Endodermal cell (in vitro differentiated cells): ENCODE data around the gene OTULIN. TPM values are rescaled to one million over a fixed set of nuclear protein-coding genes. Genes with fewer than 3 reads are reported as not detected.

Source experiments
- DNase-seq: peaks from one replicate; pipeline ENCODE4 v3.0.0-alpha.2; 2017
- H3K27ac ChIP-seq: 2 replicates; pipeline ENCODE4 v1.5.1; 2013; ENCODE audit warnings: mild to moderate bottlenecking, low read depth, low read length, moderate library complexity
- H3K27me3 ChIP-seq: 2 replicates; pipeline ENCODE4 v1.6.1; 2013; ENCODE audit warnings: mild to moderate bottlenecking, low read length, moderate library complexity; ENCODE audit not compliant: insufficient read depth, control insufficient read depth, poor library complexity, severe bottlenecking
- H3K36me3 ChIP-seq: 2 replicates; pipeline ENCODE4 v1.7.0; 2013; ENCODE audit warnings: mild to moderate bottlenecking, low read length, moderate library complexity; ENCODE audit not compliant: control insufficient read depth, insufficient read depth
- H3K4me1 ChIP-seq: one replicate; pipeline ENCODE4 v1.7.0; 2013; ENCODE audit warnings: low read length; ENCODE audit not compliant: control insufficient read depth, insufficient read depth
- H3K4me3 ChIP-seq: 2 replicates; pipeline ENCODE4 v1.5.1; 2013; ENCODE audit warnings: mild to moderate bottlenecking, low read length, moderate library complexity
- H3K9ac ChIP-seq: 2 replicates; pipeline ENCODE4 v1.6.1; 2013; ENCODE audit warnings: mild to moderate bottlenecking, low read length, moderate library complexity; ENCODE audit not compliant: poor library complexity, severe bottlenecking; ENCODE audit errors: extremely low read depth
- H3K9me3 ChIP-seq: 2 replicates; pipeline ENCODE4 v1.6.1; 2013; ENCODE audit warnings: mild to moderate bottlenecking, low read length, moderate library complexity; ENCODE audit not compliant: control insufficient read depth
- H3K27ac Mint-ChIP-seq: 2 replicates; pipeline ENCODE4 v1.8.0; 2020; ENCODE audit warnings: mixed read lengths
- H3K27me3 Mint-ChIP-seq: 2 replicates; pipeline ENCODE4 v1.8.0; 2021; ENCODE audit warnings: mild to moderate bottlenecking, mixed read lengths; ENCODE audit not compliant: insufficient read depth
- H3K36me3 Mint-ChIP-seq: 2 replicates; pipeline ENCODE4 v1.8.0; 2020; ENCODE audit warnings: low read depth, mixed read lengths
- H3K4me1 Mint-ChIP-seq: 2 replicates; pipeline ENCODE4 v1.8.0; 2020; ENCODE audit warnings: mixed read lengths
- H3K4me3 Mint-ChIP-seq: 2 replicates; pipeline ENCODE4 v1.8.0; 2020; ENCODE audit warnings: mild to moderate bottlenecking, moderate library complexity, mixed read lengths
- H3K9me3 Mint-ChIP-seq: 2 replicates; pipeline ENCODE4 v1.8.0; 2020; ENCODE audit warnings: mild to moderate bottlenecking, mixed read lengths
- WGBS, 2 experiments: methylation state at CpG; one replicate each; pipeline versions ENCODE4 v1.1.5 to v1.1.7; 2013; ENCODE audit warnings: missing lambda C conversion rate in 2 of 2, mixed read lengths in 1 of 2; ENCODE audit not compliant: insufficient coverage in 1 of 2, insufficient read length in 1 of 2; 5-methylcytosine and 5-hydroxymethylcytosine counted together
- total RNA-seq, 2 donors: library from RNA; stranded (reverse); fragmentation: NEBNext Ultra II Directional in 1 of 2; extraction: Animal tissue kit (Norgen Biotek cat#: 25700) in 1 of 2; gene quantifications; 2 replicates in 1 of 2; 3 replicates in 1 of 2; pipeline ENCODE4 v1.2.1, GENCODE V29; 2021
- TF ChIP-seq, protein P1 (sequence below): fragments of 200-600 bp; sonication (generic); conservative IDR thresholded peaks from 2 replicates; pipeline ENCODE4 v1.5.0; 2021; ENCODE audit warnings: antibody characterized with exemption, mild to moderate bottlenecking

The OTULIN gene
- total RNA-seq, 2 donors from 2014 or later = 36.4 to 43.2 TPM

DNA sequence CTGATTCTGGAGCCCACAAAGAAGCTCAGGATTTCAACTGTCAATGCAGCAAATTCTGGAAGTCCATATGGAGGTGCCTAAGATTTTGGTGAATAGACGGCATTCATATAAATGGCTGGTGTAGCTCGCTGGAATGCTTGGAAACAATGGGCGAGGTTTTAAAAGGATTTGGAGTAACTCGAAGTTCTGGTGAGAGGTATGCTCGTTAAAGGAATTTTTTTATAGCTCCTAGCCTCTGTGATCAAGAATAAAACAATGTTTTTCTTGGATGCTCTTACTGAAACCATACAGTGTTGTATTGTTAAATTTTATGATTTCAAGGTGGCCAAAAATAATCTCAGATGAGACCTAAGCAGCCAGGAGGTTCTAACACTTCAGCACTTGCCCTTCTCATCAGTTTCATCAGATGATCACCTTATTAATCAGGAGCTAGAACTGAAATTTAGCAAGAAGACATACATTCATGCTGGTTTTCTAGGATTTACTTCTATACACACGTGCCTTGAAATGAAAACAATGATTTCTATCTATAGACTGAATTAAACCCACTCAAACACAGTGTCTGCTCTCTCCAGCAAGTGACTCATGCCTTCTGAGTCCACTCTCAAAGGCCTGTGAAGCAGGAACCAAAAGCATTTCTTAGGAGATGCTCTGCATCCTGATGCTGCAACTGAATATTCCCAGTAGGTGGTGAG is 79.2 kb downstream of the OTULIN start:
- no peaks in the 10 kb centered on the region for H3K4me1 ChIP-seq
- no peaks in the 10 kb centered on the region for H3K27me3 ChIP-seq
- DNase-seq = no peak
- H3K4me1 Mint-ChIP-seq = peaks cover 2% of the 10 kb centered on the region
- H3K27me3 Mint-ChIP-seq = no peaks in the 10 kb centered on the region
- no peak overlapping the region for H3K9ac ChIP-seq
- H3K9me3 ChIP-seq = no peaks in the 10 kb centered on the region
- H3K36me3 Mint-ChIP-seq = peaks cover 3% of the 10 kb centered on the region
- no peak overlapping the region for H3K27ac ChIP-seq
- WGBS, 2 experiments = 87 to 100% methylated on average over 6 of the region's 6 CpGs
- H3K4me3 Mint-ChIP-seq = no peak overlapping the region
- TF ChIP-seq, protein P1, sequence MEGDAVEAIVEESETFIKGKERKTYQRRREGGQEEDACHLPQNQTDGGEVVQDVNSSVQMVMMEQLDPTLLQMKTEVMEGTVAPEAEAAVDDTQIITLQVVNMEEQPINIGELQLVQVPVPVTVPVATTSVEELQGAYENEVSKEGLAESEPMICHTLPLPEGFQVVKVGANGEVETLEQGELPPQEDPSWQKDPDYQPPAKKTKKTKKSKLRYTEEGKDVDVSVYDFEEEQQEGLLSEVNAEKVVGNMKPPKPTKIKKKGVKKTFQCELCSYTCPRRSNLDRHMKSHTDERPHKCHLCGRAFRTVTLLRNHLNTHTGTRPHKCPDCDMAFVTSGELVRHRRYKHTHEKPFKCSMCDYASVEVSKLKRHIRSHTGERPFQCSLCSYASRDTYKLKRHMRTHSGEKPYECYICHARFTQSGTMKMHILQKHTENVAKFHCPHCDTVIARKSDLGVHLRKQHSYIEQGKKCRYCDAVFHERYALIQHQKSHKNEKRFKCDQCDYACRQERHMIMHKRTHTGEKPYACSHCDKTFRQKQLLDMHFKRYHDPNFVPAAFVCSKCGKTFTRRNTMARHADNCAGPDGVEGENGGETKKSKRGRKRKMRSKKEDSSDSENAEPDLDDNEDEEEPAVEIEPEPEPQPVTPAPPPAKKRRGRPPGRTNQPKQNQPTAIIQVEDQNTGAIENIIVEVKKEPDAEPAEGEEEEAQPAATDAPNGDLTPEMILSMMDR = no peak
- H3K27ac Mint-ChIP-seq = no peak overlapping the region
- no peaks in the 10 kb centered on the region for H3K9me3 Mint-ChIP-seq
- H3K4me3 ChIP-seq = no peak overlapping the region
- H3K36me3 ChIP-seq = peaks cover 8% of the 10 kb centered on the region

DNA sequence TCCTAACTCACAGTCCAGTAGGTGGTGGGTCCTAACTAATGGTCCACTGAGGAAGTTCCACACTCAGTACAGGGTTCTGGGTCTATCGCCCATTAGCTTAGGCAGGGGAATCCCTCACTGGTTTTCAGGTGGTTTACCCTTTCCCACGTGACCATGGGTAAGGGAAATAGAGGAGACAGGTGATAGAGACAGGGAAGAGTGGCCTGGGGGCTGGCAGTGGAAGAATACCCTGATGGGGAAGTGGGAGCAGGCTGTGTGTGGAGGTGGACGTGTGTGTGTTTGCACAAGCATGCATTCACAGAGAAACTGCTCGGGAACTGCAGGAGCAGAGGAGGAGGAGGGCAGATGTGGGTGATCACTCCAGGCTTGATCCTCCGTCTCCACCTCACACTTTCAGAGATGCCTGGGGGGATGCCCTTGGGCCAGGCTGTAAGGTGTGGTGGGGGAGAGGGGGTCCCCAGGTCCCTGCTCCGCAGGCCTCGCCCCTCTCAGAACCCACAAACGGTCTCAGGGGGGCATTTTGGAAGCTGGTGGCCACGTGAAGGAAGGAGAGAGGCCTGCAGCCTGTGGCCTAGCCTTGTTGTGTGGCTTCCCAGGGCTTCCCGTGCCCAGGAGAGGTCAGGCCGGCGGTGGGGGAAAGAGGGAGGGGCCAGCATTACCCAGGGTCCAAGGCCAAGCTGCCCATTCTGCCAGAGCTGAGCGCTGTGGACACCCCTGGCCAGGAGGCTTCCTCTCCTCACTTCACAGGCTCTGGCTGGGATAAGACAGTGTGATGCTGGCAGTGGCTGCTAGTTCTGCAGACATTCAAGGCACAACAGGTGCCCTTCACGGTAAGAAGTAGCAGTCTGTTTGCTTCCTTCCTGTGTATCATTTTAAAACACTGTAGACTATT is 80.0 kb downstream of the OTULIN start:
- Histone ChIP-seq H3K36me3 (peaks cover 7% of the 10 kb centered on the region), H3K9me3 (no peaks in the 10 kb centered on the region), H3K27me3 (no peaks in the 10 kb centered on the region), H3K9ac (no peak overlapping the region), H3K27ac (no peak overlapping the region), H3K4me3 (no peak overlapping the region), H3K4me1 (no peaks in the 10 kb centered on the region)
- H3K27ac Mint-ChIP-seq = peak overlapping the region; percentile 6
- H3K27me3 Mint-ChIP-seq = no peaks in the 10 kb centered on the region
- H3K4me1 Mint-ChIP-seq = peaks cover 2% of the 10 kb centered on the region
- H3K36me3 Mint-ChIP-seq = peaks cover 3% of the 10 kb centered on the region
- H3K4me3 Mint-ChIP-seq = no peak overlapping the region
- no peaks in the 10 kb centered on the region for H3K9me3 Mint-ChIP-seq
- TF ChIP-seq, protein P1 = no peak
- 83 to 90% methylated on average over 2 to 14 of the region's 14 CpGs for WGBS, 2 experiments
- DNase-seq = no peak

DNA sequence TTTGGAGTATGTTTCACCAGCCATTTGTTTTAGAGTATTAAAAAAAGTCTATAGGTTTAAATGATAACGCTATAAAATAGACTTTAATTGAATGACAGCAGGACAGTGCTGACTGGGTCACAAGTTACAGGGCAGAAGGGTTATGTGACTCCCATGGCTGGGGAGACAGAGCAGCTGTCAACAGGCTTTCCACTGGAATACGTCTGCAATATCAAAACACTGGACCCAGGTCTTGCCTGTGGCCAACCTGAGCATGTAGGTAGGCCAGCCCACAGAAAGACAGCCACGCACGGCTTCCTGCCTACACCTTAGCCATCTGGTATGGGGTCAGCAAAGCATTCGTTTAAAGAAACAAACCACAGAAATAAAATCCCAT is 80.7 kb downstream of the OTULIN start:
- Mint-ChIP-seq H3K27ac (no peak overlapping the region), H3K36me3 (peaks cover 3% of the 10 kb centered on the region), H3K4me3 (no peak overlapping the region), H3K9me3 (no peaks in the 10 kb centered on the region), H3K27me3 (no peaks in the 10 kb centered on the region), H3K4me1 (peaks cover under 1% of the 10 kb centered on the region)
- 92 to 100% methylated on average over 4 to 5 of the region's 5 CpGs for WGBS, 2 experiments
- peaks cover 7% of the 10 kb centered on the region for H3K36me3 ChIP-seq
- no peak for DNase-seq
- no peak overlapping the region for H3K9ac ChIP-seq
- H3K9me3 ChIP-seq = no peaks in the 10 kb centered on the region
- no peaks in the 10 kb centered on the region for H3K4me1 ChIP-seq
- no peaks in the 10 kb centered on the region for H3K27me3 ChIP-seq
- no peak overlapping the region for H3K4me3 ChIP-seq
- TF ChIP-seq, protein P1 = no peak
- no peak overlapping the region for H3K27ac ChIP-seq
